HepG2 (cell line): ENCODE results near the gene NEMP2. TPM values are rescaled to one million over a fixed set of nuclear protein-coding genes. Genes with fewer than 3 reads are reported as not detected.

ENCODE experiments used
- CENPBD1 ChIP-seq: sonication (generic); formaldehyde crosslinking; IDR thresholded peaks from 2 replicates; pipeline ENCODE4 v1.8.0; 2022; ENCODE audit warnings: missing genetic modification reagents, low read depth, mild to moderate bottlenecking, borderline replicate concordance
- FOSL2 ChIP-seq: sonication (generic); formaldehyde crosslinking; IDR thresholded peaks from 2 replicates; pipeline ENCODE4 v1.4.0; 2020; ENCODE audit warnings: missing genetic modification reagents
- LRRFIP1 ChIP-seq: sonication (generic); formaldehyde crosslinking; conservative IDR thresholded peaks from 2 replicates; pipeline ENCODE4 v1.4.0; 2020; ENCODE audit warnings: missing genetic modification reagents
- MIXL1 ChIP-seq: IDR thresholded peaks from 2 replicates; pipeline ENCODE4 v1.6.1; 2016
- SIN3B ChIP-seq: fragments of 150-350 bp; IDR thresholded peaks from 2 replicates; pipeline ENCODE4 v1.6.1; 2014; ENCODE audit warnings: low read length
- SP5 ChIP-seq: IDR thresholded peaks from 2 replicates; pipeline ENCODE4 v1.6.1; 2016; ENCODE audit warnings: low read depth, borderline replicate concordance
- SRSF9 ChIP-seq: fragments of 200-400 bp; formaldehyde crosslinking; IDR thresholded peaks from 2 replicates; pipeline ENCODE4 v1.6.1; 2018; ENCODE audit warnings: borderline replicate concordance, mild to moderate bottlenecking, low read depth, low read length; ENCODE audit not compliant: insufficient read depth, poor library complexity, severe bottlenecking
- SYNCRIP ChIP-seq: fragments of 200-400 bp; formaldehyde crosslinking; IDR thresholded peaks from 2 replicates; pipeline ENCODE4 v1.6.1; 2018; ENCODE audit warnings: mild to moderate bottlenecking, low read depth, low read length; ENCODE audit not compliant: insufficient read depth
- TEAD2 ChIP-seq: sonication (generic); formaldehyde crosslinking; IDR thresholded peaks from 2 replicates; pipeline ENCODE4 v1.9.0; 2021; ENCODE audit warnings: missing genetic modification reagents
- ZFP90 ChIP-seq: sonication (generic); formaldehyde crosslinking; IDR thresholded peaks from 2 replicates; pipeline ENCODE4 v1.8.0; 2022; ENCODE audit warnings: missing genetic modification reagents, mild to moderate bottlenecking, inconsistent platforms, borderline replicate concordance
- ZFYVE20 ChIP-seq: sonication (generic); formaldehyde crosslinking; IDR thresholded peaks from 2 replicates; pipeline ENCODE4 v1.8.0; 2023; ENCODE audit warnings: low read depth, mild to moderate bottlenecking, moderate library complexity, missing genetic modification reagents, borderline replicate concordance
- ZNF234 ChIP-seq: sonication (generic); formaldehyde crosslinking; conservative IDR thresholded peaks from 2 replicates; pipeline ENCODE4 v1.5.1; 2020; ENCODE audit warnings: mild to moderate bottlenecking, missing genetic modification reagents
- ZNF251 ChIP-seq: sonication (generic); formaldehyde crosslinking; IDR thresholded peaks from 2 replicates; pipeline ENCODE4 v1.9.0; 2021; ENCODE audit warnings: mild to moderate bottlenecking, missing genetic modification reagents
- ZNF576 ChIP-seq: sonication (generic); formaldehyde crosslinking; IDR thresholded peaks from 2 replicates; pipeline ENCODE4 v1.4.0; 2020; ENCODE audit warnings: mild to moderate bottlenecking, missing genetic modification reagents
- ZNF646 ChIP-seq: sonication (generic); formaldehyde crosslinking; IDR thresholded peaks from 2 replicates; pipeline ENCODE4 v1.9.0; 2021; ENCODE audit warnings: mild to moderate bottlenecking, missing genetic modification reagents
- ZNF674 ChIP-seq: sonication (generic); formaldehyde crosslinking; IDR thresholded peaks from 2 replicates; pipeline ENCODE4 v1.5.0; 2020; ENCODE audit warnings: low read depth, mild to moderate bottlenecking, missing genetic modification reagents
- ZNF772 ChIP-seq: sonication (generic); formaldehyde crosslinking; IDR thresholded peaks from 2 replicates; pipeline ENCODE4 v1.5.0; 2020; ENCODE audit warnings: mild to moderate bottlenecking, missing genetic modification reagents
- ZNF839 ChIP-seq: sonication (generic); formaldehyde crosslinking; IDR thresholded peaks from 2 replicates; pipeline ENCODE4 v1.4.0; 2020; ENCODE audit warnings: missing genetic modification reagents, mild to moderate bottlenecking, borderline replicate concordance
- polyA plus RNA-seq, 8 experiments: library from polyadenylated mRNA; depleted of rRNA in 3 of 8; stranded (reverse) in 7 of 8; unstranded in 1 of 8; fragments of >200 nt; fragmentation: Illumina TruSeq in 4 of 8; extraction: Trizol in 4 of 8; gene quantifications; 2 replicates each; pipeline versions ENCODE4 v1.2.1 to v1.2.3, GENCODE V29; 2011 to 2016; ENCODE audit warnings: low read depth in 4 of 8, missing spikeins in 1 of 8, mixed read lengths in 1 of 8; ENCODE audit not compliant: insufficient read depth in 1 of 8
- total RNA-seq, 5 experiments: library from RNA; depleted of rRNA; stranded (reverse); fragments of >200 nt; fragmentation: Illumina TruSeq; extraction: Trizol; gene quantifications; 2 replicates each; pipeline ENCODE4 v1.2.3, GENCODE V29; 2016; ENCODE audit warnings: low read depth in 1 of 5

Gene NEMP2
- total and polyA plus RNA-seq, 2 of the 13 experiments (the other 11 are each of a cell fraction or from before 2014, with no cell fraction given), result 2.4 to 9.8 TPM

GRCh38 chr2:190534310-190535120 lies at the start of gene NEMP2 (continued):
- TF ChIP-seq SP5 (peak; percentile 57), CENPBD1 (CRISPR knock-in tag) (no peak), FOSL2 (peak; percentile 39), ZNF251 (CRISPR knock-in tag) (0 out of 2 replicates have a peak, but pooled peaks have one; percentile 54), ZNF646 (CRISPR knock-in tag) (0 out of 2 replicates have a peak, but pooled peaks have one; percentile 43), ZFP90 (peak; percentile 98), ZNF576 (CRISPR knock-in tag) (peak; percentile 70; the same call in 1 of the 2 replicates), ZNF772 (peak; percentile 92), ZNF839 (CRISPR knock-in tag) (peak; percentile 97; the same call in 1 of the 2 replicates), TEAD2 (CRISPR knock-in tag) (peak; percentile 87), ZNF234 (no peak), SIN3B (no peak), ZNF674 (CRISPR knock-in tag) (peak; percentile 95; the same call in 1 of the 2 replicates), ZFYVE20 (peak; percentile 95; the same call in 1 of the 2 replicates), SYNCRIP (no peak), LRRFIP1 (CRISPR knock-in tag) (no peak), SRSF9 (no peak), MIXL1 (CRISPR knock-in tag) (peak; percentile 12; the same call in 1 of the 2 replicates)
